ENCODE results near the gene SH3BGRL. TPM values are rescaled to one million over a fixed set of nuclear protein-coding genes. Genes with fewer than 3 reads are reported as not detected.
"Not testable (repeated sequence)": the region's sequence is repeated elsewhere in the genome, so short reads cannot be mapped to it uniquely, and the experiment has no call there.

The SH3BGRL gene
- total and polyA plus RNA-seq, 10 of the 15 experiments (the other 5 are each of a cell fraction or from before 2014, with no cell fraction given): 75.6 to 178 (median 122) TPM

- TF ChIP-seq BMI1 (IDR thresholded peaks at IDR 0.05; ENCODE audit: borderline replicate concordance): no peak
- TF ChIP-seq RBBP5 (conservative IDR thresholded peaks at IDR 0.05): no peak
- no peak for TF ChIP-seq NFYA (IDR thresholded peaks at IDR 0.05; ENCODE audit: borderline replicate concordance, low read depth, low read length)
- TF ChIP-seq, protein P1, sequence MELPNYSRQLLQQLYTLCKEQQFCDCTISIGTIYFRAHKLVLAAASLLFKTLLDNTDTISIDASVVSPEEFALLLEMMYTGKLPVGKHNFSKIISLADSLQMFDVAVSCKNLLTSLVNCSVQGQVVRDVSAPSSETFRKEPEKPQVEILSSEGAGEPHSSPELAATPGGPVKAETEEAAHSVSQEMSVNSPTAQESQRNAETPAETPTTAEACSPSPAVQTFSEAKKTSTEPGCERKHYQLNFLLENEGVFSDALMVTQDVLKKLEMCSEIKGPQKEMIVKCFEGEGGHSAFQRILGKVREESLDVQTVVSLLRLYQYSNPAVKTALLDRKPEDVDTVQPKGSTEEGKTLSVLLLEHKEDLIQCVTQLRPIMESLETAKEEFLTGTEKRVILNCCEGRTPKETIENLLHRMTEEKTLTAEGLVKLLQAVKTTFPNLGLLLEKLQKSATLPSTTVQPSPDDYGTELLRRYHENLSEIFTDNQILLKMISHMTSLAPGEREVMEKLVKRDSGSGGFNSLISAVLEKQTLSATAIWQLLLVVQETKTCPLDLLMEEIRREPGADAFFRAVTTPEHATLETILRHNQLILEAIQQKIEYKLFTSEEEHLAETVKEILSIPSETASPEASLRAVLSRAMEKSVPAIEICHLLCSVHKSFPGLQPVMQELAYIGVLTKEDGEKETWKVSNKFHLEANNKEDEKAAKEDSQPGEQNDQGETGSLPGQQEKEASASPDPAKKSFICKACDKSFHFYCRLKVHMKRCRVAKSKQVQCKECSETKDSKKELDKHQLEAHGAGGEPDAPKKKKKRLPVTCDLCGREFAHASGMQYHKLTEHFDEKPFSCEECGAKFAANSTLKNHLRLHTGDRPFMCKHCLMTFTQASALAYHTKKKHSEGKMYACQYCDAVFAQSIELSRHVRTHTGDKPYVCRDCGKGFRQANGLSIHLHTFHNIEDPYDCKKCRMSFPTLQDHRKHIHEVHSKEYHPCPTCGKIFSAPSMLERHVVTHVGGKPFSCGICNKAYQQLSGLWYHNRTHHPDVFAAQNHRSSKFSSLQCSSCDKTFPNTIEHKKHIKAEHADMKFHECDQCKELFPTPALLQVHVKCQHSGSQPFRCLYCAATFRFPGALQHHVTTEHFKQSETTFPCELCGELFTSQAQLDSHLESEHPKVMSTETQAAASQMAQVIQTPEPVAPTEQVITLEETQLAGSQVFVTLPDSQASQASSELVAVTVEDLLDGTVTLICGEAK (IDR thresholded peaks at IDR 0.05; ENCODE audit: borderline replicate concordance): no peak
- TF ChIP-seq, protein P2, sequence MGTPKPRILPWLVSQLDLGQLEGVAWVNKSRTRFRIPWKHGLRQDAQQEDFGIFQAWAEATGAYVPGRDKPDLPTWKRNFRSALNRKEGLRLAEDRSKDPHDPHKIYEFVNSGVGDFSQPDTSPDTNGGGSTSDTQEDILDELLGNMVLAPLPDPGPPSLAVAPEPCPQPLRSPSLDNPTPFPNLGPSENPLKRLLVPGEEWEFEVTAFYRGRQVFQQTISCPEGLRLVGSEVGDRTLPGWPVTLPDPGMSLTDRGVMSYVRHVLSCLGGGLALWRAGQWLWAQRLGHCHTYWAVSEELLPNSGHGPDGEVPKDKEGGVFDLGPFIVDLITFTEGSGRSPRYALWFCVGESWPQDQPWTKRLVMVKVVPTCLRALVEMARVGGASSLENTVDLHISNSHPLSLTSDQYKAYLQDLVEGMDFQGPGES (IDR thresholded peaks at IDR 0.05): no peak
- no peak for TF ChIP-seq KLF5 (IDR thresholded peaks at IDR 0.05; ENCODE audit: partially characterized antibody)
- TF ChIP-seq GABPA (IDR thresholded peaks at IDR 0.05; ENCODE audit: low read depth): no peak
- no peak for TF ChIP-seq ZNF274 (IDR thresholded peaks at IDR 0.05; ENCODE audit: insufficient read depth, insufficient read length)
- TF ChIP-seq NFYB (IDR thresholded peaks at IDR 0.05; ENCODE audit: insufficient read depth, low read depth, low read length): no peak
- no peak for TF ChIP-seq POLR2A (IDR thresholded peaks at IDR 0.05; ENCODE audit: low read depth, low read length)
- no peak for TF ChIP-seq ESRRA (IDR thresholded peaks at IDR 0.05; ENCODE audit: low read length)
- no peak for TF ChIP-seq NKRF (conservative IDR thresholded peaks at IDR 0.05)
- no peak for TF ChIP-seq JUND (IDR thresholded peaks at IDR 0.05; ENCODE audit: low read depth, low read length)
Observed at GRCh38 chrX:81338924-81339323, 137.0 kb downstream of the SH3BGRL start (continued).

- 82% methylated on average over 10 of the region's 14 CpGs for WGBS (ENCODE audit: insufficient coverage, insufficient replicate concordance, low lambda C conversion rate, missing lambda C conversion rate)
- H4K20me1 ChIP-seq (ENCODE audit: control insufficient read depth, insufficient read depth); H3K27ac ChIP-seq (ENCODE audit: control insufficient read depth, insufficient read depth); H3K4me3 ChIP-seq; SMC1A ChIA-PET (ENCODE audit: uncharacterized antibody, unreplicated experiment); DNase-seq (ENCODE audit: low read depth, low spot score); H3K79me2 ChIP-seq (ENCODE audit: control insufficient read depth, insufficient read depth, low read length); intact Hi-C loops (cut with micrococcal nuclease; ENCODE audit: unreplicated experiment); H3K9me3 ChIP-seq (replicated peaks; ENCODE audit: control insufficient read depth, insufficient read depth, low read length); in situ Hi-C loops (cut with MboI); H3K9ac ChIP-seq (ENCODE audit: control insufficient read depth, insufficient read depth, low read length); H2AFZ ChIP-seq (ENCODE audit: control insufficient read depth, low read depth, low read length); POLR2A ChIA-PET; H3K27me3 ChIP-seq (replicated peaks in 1 of 2; ENCODE audit: control insufficient read depth in 2 of 2, insufficient read depth in 2 of 2, low read length in 1 of 2); H3K36me3 ChIP-seq (ENCODE audit: control insufficient read depth in 2 of 2, insufficient read depth in 2 of 2, low read length in 1 of 2); H3K4me2 ChIP-seq (ENCODE audit: control insufficient read depth, insufficient read depth); FAIRE-seq; BruUV-seq (replicated peaks); ATAC-seq; H3K4me1 ChIP-seq (ENCODE audit: control insufficient read depth, insufficient read depth, low read length); RAD21 ChIA-PET (ENCODE audit: unreplicated experiment); CTCF ChIA-PET: not testable (repeated sequence)
Observed at GRCh38 chrX:81345296-81345695, 143.4 kb downstream of the SH3BGRL start.
